Osteoblast (primary cell): ENCODE results near the gene FBXW4. TPM values are rescaled to one million over a fixed set of nuclear protein-coding genes. Genes with fewer than 3 reads are reported as not detected.
A peak's percentile ranks its signal among the peaks of the same experiment; 100 is the strongest.

Source experiments
- DNase-seq: peaks from one replicate; pipeline ENCODE4 v3.0.0; 2011; ENCODE audit warnings: low spot score, mixed read lengths; ENCODE audit not compliant: insufficient read length; ENCODE audit errors: missing footprints
- H2AFZ ChIP-seq: 2 replicates; pipeline ENCODE4 v1.6.0; 2011; ENCODE audit warnings: mild to moderate bottlenecking, low read length
- H3K27ac ChIP-seq: 2 replicates; pipeline ENCODE4 v1.5.1; 2011; ENCODE audit warnings: mild to moderate bottlenecking, low read depth, low read length, moderate library complexity
- H3K27me3 ChIP-seq: 2 replicates; pipeline ENCODE4 v1.6.0; 2012; ENCODE audit warnings: mild to moderate bottlenecking, control low read depth, inconsistent platforms, low read length, moderate library complexity; ENCODE audit not compliant: insufficient read depth
- H3K36me3 ChIP-seq: 2 replicates; pipeline ENCODE4 v1.5.1; 2011; ENCODE audit warnings: mild to moderate bottlenecking, low read length, control low read depth, moderate library complexity; ENCODE audit not compliant: insufficient read depth
- H3K4me1 ChIP-seq: 2 replicates; pipeline ENCODE4 v1.5.1; 2011; ENCODE audit warnings: mild to moderate bottlenecking, low read length, control low read depth, moderate library complexity; ENCODE audit not compliant: insufficient read depth
- H3K4me2 ChIP-seq: 2 replicates; pipeline ENCODE4 v1.6.0; 2011; ENCODE audit warnings: mild to moderate bottlenecking, low read length; ENCODE audit not compliant: insufficient read depth
- H3K4me3 ChIP-seq: fragments of 200-600 bp; sonication (generic); 3 replicates; pipeline ENCODE4 v1.5.1; 2012; ENCODE audit warnings: mild to moderate bottlenecking, low read length, inconsistent platforms; ENCODE audit not compliant: insufficient read depth
- H3K79me2 ChIP-seq: 2 replicates; pipeline ENCODE4 v1.6.0; 2012; ENCODE audit warnings: mild to moderate bottlenecking, low read length, control low read depth, inconsistent platforms; ENCODE audit not compliant: insufficient read depth
- H3K9me3 ChIP-seq: 2 replicates; pipeline ENCODE4 v1.5.1; 2011; ENCODE audit warnings: low read depth, low read length, control low read depth
- H4K20me1 ChIP-seq: 2 replicates; pipeline ENCODE4 v1.6.0; 2012; ENCODE audit warnings: mild to moderate bottlenecking, low read length, control low read depth; ENCODE audit not compliant: insufficient read depth
- CTCF ChIP-seq: IDR thresholded peaks from 2 replicates; pipeline ENCODE4 v1.5.1; 2011; ENCODE audit warnings: mild to moderate bottlenecking, low read depth, low read length, moderate library complexity; ENCODE audit errors: extremely low read depth
- total RNA-seq: library from RNA; depleted of rRNA; stranded (reverse); fragments of >200 nt; gene quantifications from 2 replicates; pipeline ENCODE4 v1.2.3, GENCODE V29; 2012

The FBXW4 gene
- total RNA-seq, 1 donor = 40.2 TPM

- no peak for DNase-seq
- Histone ChIP-seq H3K27me3 (no peaks in the 10 kb centered on the region), H3K27ac (no peak overlapping the region), H3K79me2 (no peaks in the 10 kb centered on the region), H4K20me1 (peaks cover 10% of the 10 kb centered on the region), H3K36me3 (peaks cover 29% of the 10 kb centered on the region), H3K9me3 (no peaks in the 10 kb centered on the region), H3K4me3 (no peak overlapping the region), H3K4me1 (peaks cover 7% of the 10 kb centered on the region), H3K4me2 (no peak overlapping the region), H2AFZ (no peak overlapping the region)
- TF ChIP-seq CTCF = no peak
Observed at GRCh38 chr10:101611096-101611905, 83.7 kb downstream of the FBXW4 start.

- no peak overlapping the region for H3K4me2 ChIP-seq
- no peak for TF ChIP-seq CTCF
- peaks cover 35% of the 10 kb centered on the region for H3K36me3 ChIP-seq
- no peak overlapping the region for H3K4me3 ChIP-seq
- peaks cover 12% of the 10 kb centered on the region for H4K20me1 ChIP-seq
- no peaks in the 10 kb centered on the region for H3K79me2 ChIP-seq
- no peak overlapping the region for H3K27ac ChIP-seq
- H3K4me1 ChIP-seq = peaks cover 7% of the 10 kb centered on the region
- H2AFZ ChIP-seq = no peak overlapping the region
- peak; percentile 93 for DNase-seq
- no peaks in the 10 kb centered on the region for H3K9me3 ChIP-seq
- H3K27me3 ChIP-seq = no peaks in the 10 kb centered on the region
Observed at GRCh38 chr10:101609481-101609880, 85.5 kb downstream of the FBXW4 start.

GRCh38 chr10:101607124-101607523 lies 87.8 kb downstream of the FBXW4 start:
- no peak overlapping the region for H3K4me2 ChIP-seq
- no peaks in the 10 kb centered on the region for H3K27me3 ChIP-seq
- peaks cover 15% of the 10 kb centered on the region for H4K20me1 ChIP-seq
- no peak for TF ChIP-seq CTCF
- DNase-seq = no peak
- no peak overlapping the region for H2AFZ ChIP-seq
- no peak overlapping the region for H3K27ac ChIP-seq
- peaks cover 7% of the 10 kb centered on the region for H3K4me1 ChIP-seq
- H3K4me3 ChIP-seq = no peak overlapping the region
- H3K9me3 ChIP-seq = no peaks in the 10 kb centered on the region
- peaks cover 42% of the 10 kb centered on the region for H3K36me3 ChIP-seq
- no peaks in the 10 kb centered on the region for H3K79me2 ChIP-seq

- H3K4me1 ChIP-seq = no peaks in the 10 kb centered on the region
Observed at GRCh38 chr10:101602761-101603398, 92.1 kb downstream of the FBXW4 start.

More at GRCh38 chr10:101602761-101603398, 92.1 kb downstream of the FBXW4 start:
- DNase-seq = peak; percentile 91
- no peak overlapping the region for H3K27ac ChIP-seq
- peaks cover 10% of the 10 kb centered on the region for H4K20me1 ChIP-seq
- H3K36me3 ChIP-seq = peaks cover 27% of the 10 kb centered on the region
- H3K9me3 ChIP-seq = no peaks in the 10 kb centered on the region
- no peak overlapping the region for H3K4me2 ChIP-seq
- peak; percentile 98 for TF ChIP-seq CTCF
- H3K4me3 ChIP-seq = no peak overlapping the region
- no peak overlapping the region for H2AFZ ChIP-seq
- no peaks in the 10 kb centered on the region for H3K27me3 ChIP-seq
- H3K79me2 ChIP-seq = no peaks in the 10 kb centered on the region
